OCI-LY1 (cell line): Measurements from ENCODE around the gene MCM7.

Experiments
- EZH2 ChIP-seq: fragments of 200-600 bp; sonication (generic), shearing (Covaris generic); IDR thresholded peaks from 2 replicates; pipeline ENCODE4 v1.8.0; 2017; ENCODE audit warnings: borderline replicate concordance, mixed run types, mild to moderate bottlenecking, antibody characterized with exemption, low read length, moderate library complexity, mixed read lengths
- TF ChIP-seq, protein P1 (sequence below): fragments of 200-600 bp; sonication (generic), shearing (Covaris generic); IDR thresholded peaks from 2 replicates; pipeline ENCODE4 v1.5.1; 2017; ENCODE audit warnings: mild to moderate bottlenecking, antibody characterized with exemption, low read length, moderate library complexity, mixed read lengths

DNA sequence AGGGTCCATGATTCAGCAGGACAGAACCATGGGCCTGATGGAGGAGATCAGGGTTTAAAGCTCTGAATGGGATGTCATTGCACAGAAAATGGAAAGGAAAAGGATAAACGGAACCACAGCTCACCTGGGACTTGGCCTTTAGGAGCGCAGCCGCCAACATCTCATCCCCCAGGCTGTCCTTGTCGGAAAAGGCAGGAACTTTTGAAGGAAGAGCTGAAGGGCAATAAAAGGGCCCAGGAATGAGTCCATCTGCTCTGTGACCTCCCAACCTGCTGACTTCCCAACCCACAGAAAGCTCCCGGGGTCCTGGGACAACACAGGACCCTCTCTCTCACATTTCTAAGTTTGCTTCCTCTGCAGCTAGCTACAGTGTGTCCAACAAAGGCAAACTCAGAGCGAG, 25.8 kb downstream of the MCM7 start:
- TF ChIP-seq, protein P1, sequence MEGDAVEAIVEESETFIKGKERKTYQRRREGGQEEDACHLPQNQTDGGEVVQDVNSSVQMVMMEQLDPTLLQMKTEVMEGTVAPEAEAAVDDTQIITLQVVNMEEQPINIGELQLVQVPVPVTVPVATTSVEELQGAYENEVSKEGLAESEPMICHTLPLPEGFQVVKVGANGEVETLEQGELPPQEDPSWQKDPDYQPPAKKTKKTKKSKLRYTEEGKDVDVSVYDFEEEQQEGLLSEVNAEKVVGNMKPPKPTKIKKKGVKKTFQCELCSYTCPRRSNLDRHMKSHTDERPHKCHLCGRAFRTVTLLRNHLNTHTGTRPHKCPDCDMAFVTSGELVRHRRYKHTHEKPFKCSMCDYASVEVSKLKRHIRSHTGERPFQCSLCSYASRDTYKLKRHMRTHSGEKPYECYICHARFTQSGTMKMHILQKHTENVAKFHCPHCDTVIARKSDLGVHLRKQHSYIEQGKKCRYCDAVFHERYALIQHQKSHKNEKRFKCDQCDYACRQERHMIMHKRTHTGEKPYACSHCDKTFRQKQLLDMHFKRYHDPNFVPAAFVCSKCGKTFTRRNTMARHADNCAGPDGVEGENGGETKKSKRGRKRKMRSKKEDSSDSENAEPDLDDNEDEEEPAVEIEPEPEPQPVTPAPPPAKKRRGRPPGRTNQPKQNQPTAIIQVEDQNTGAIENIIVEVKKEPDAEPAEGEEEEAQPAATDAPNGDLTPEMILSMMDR = no peak
- no peak for TF ChIP-seq EZH2
